Anterior cingulate cortex (tissue), 58 donors: Measurements from ENCODE around the gene KRTAP24-1.

ENCODE experiments used
- DNase-seq, 58 donors: peaks; one replicate each; lab custom pipeline; 2025; lab: John Stamatoyannopoulos, UW

The KRTAP24-1 gene

DNA sequence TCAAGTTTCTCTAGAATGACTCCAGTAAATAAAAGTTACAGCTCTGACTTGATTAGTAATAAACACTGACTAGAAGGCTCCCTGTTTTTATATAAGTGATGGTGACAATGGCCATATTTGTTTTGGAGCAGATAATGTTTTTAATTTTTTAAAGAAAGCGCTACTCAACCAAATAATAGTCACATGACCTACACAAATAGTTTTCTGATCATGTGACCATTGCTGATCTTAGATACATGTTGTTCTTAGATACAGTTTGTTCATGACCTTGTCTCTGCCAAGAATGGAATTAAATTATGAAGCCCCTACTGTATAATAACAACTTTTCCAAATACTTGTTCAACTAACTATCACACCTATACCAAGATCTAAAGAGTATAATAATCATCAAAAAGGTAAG, 44.6 kb downstream of the KRTAP24-1 start:
- no peak for DNase-seq

DNA sequence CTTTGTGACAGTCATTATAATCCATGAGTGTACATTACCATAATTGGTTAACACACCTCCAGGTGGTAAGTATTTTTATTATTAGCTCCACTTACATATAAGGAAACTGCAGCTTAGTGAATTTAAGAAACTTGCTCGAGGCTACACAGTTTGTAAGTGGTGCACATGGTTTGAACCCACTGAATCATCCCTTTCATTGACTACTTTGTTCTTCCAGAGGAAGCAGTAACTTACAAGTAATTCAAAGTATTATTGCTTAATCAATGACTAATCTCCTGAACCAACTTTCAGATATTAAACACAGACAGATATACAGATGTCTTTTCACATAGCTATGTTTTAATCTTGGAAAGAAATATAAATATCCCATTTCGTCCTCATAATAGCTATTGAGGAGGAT, 48.1 kb downstream of the KRTAP24-1 start:
- no peak for DNase-seq

DNA sequence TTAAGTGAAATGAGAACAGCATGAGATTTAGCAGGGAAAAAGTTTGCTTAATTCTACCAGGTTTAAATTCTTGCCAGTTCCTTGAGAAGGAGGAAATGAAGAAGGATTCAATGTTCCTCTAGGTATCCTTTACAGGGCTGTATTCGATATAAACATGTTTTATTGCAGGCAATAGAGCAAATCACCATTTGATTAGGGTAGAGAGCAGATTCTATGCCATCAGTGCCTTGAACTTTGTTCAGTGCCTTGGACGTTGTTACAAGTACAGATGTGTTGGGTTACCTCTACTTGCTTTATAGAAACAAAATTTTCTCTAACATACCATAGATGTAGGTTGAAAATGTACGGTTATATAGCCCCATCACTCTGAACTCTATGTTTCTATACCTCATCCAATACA, 48.7 kb downstream of the KRTAP24-1 start:
- no peak for DNase-seq

DNA sequence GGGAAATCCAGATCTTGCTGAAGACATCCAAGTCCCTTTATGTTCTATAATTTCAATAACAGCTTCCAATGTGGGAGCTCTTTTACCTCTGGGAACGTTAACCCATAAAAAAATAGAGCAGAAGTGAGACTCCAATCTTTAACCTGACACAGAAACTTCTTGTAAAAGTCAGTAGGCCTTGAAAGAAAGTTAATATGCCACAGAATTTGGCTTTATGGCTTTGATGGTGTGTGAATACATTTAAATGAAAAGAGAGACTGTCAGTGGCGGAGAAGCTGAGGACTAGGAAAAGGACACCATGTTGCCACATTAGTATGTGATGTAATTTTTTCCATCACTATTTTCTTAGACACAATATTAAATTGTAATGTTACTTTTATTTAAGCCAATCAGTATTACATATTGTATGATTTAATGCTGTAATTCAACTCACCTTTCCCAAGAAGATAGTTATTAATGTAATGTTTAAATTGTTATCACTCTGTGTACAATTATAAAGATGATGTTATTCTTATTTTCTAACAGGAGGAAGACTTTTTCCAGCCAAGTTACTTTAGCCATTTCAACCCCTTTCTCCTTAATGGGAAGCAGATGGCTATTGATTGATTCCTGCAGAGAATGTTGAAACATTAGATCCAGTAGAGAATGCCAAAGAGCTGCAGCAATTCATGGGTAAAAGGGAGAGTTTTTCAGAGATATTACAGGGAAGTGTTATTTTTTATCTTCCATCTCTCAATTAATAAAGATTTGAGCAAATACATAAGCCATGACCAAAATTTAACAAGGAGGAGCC, 49.3 kb downstream of the KRTAP24-1 start:
- DNase-seq, result no peak

DNA sequence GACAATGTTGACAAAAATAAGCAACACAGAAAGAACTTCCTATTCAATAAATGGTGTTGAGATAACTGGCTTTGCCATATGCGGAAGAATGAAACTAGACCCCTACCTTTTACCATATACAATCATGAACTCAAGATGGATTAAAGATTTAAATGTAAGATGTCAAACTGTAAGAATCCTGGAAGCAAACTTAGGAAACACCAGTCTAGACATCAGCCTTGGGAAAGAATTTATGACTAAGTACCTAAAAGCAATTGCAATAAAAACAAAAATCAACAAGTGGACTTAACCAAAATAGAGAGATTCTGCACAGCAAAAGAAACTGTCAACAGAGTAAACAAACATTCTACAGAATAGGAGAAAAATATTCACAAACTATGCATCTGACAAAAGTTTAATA, 50.7 kb downstream of the KRTAP24-1 start:
- DNase-seq, result no peak
